KOPT-K1 (cell line): ENCODE data around the gene CHURC1.

Experiments used
- H3K27ac ChIP-seq: fragments of 200-600 bp; sonication (generic); 2 replicates; pipeline ENCODE4 v1.5.1; 2016; ENCODE audit warnings: antibody characterized with exemption, mild to moderate bottlenecking, low read depth, low read length; ENCODE audit not compliant: poor library complexity, severe bottlenecking
- H3K36me3 ChIP-seq: fragments of 200-600 bp; sonication (generic); 2 replicates; pipeline ENCODE4 v1.5.1; 2017; ENCODE audit warnings: antibody characterized with exemption, mild to moderate bottlenecking, low read length, moderate library complexity; ENCODE audit not compliant: insufficient read depth
- H3K9me3 ChIP-seq: fragments of 200-600 bp; sonication (generic); 2 replicates; pipeline ENCODE4 v1.5.1; 2017; ENCODE audit warnings: antibody characterized with exemption, low read length, mild to moderate bottlenecking; ENCODE audit not compliant: insufficient read depth, poor library complexity, severe bottlenecking

CHURC1 gene

GRCh38 chr14:64926398-64926995 is 12.2 kb downstream of the CHURC1 start:
- H3K36me3 ChIP-seq = peaks cover 76% of the 10 kb centered on the region
- peaks cover 13% of the 10 kb centered on the region for H3K9me3 ChIP-seq
- no peak overlapping the region for H3K27ac ChIP-seq

GRCh38 chr14:64927031-64927430 is 12.8 kb downstream of the CHURC1 start:
- Histone ChIP-seq H3K9me3 (peaks cover 13% of the 10 kb centered on the region), H3K27ac (no peak overlapping the region), H3K36me3 (peaks cover 82% of the 10 kb centered on the region)

- Histone ChIP-seq H3K36me3 (peaks cover 95% of the 10 kb centered on the region), H3K27ac (peak overlapping the region; percentile 61)
These were observed 14.2 kb downstream of the CHURC1 start for GRCh38 chr14:64928239-64929013.

GRCh38 chr14:64929014-64929359 is 14.7 kb downstream of the CHURC1 start:
- peaks cover 97% of the 10 kb centered on the region for H3K36me3 ChIP-seq
- H3K27ac ChIP-seq = peak overlapping the region; percentile 61
- peaks cover 13% of the 10 kb centered on the region for H3K9me3 ChIP-seq

More at GRCh38 chr14:64928239-64929013, 14.2 kb downstream of the CHURC1 start:
- peaks cover 13% of the 10 kb centered on the region for H3K9me3 ChIP-seq

- Histone ChIP-seq H3K9me3 (peaks cover 13% of the 10 kb centered on the region), H3K27ac (no peak overlapping the region), H3K36me3 (peaks cover 95% of the 10 kb centered on the region)
These were observed 16.0 kb downstream of the CHURC1 start for GRCh38 chr14:64930085-64930843.

- H3K9me3 ChIP-seq = peaks cover 13% of the 10 kb centered on the region
- peaks cover 95% of the 10 kb centered on the region for H3K36me3 ChIP-seq
- H3K27ac ChIP-seq = no peak overlapping the region
These were observed 16.9 kb downstream of the CHURC1 start for GRCh38 chr14:64931123-64931522.

GRCh38 chr14:64932231-64932630 is 18.0 kb downstream of the CHURC1 start:
- Histone ChIP-seq H3K36me3 (peaks cover 95% of the 10 kb centered on the region), H3K9me3 (peaks cover 12% of the 10 kb centered on the region), H3K27ac (no peak overlapping the region)

- no peak overlapping the region for H3K27ac ChIP-seq
- H3K36me3 ChIP-seq = peaks cover 97% of the 10 kb centered on the region
- H3K9me3 ChIP-seq = no peaks in the 10 kb centered on the region
These were observed 20.2 kb downstream of the CHURC1 start for GRCh38 chr14:64934338-64934929.

GRCh38 chr14:64935508-64935907 is 21.3 kb downstream of the CHURC1 start:
- H3K9me3 ChIP-seq = no peaks in the 10 kb centered on the region
- H3K36me3 ChIP-seq = peaks cover 97% of the 10 kb centered on the region
- no peak overlapping the region for H3K27ac ChIP-seq

- H3K27ac ChIP-seq = no peak overlapping the region
- no peaks in the 10 kb centered on the region for H3K9me3 ChIP-seq
- H3K36me3 ChIP-seq = peaks cover 96% of the 10 kb centered on the region
These were observed 23.0 kb downstream of the CHURC1 start for GRCh38 chr14:64937171-64937820.

- H3K27ac ChIP-seq = no peak overlapping the region
- H3K9me3 ChIP-seq = no peaks in the 10 kb centered on the region
- peaks cover 96% of the 10 kb centered on the region for H3K36me3 ChIP-seq
These were observed 23.6 kb downstream of the CHURC1 start for GRCh38 chr14:64937821-64938193.

GRCh38 chr14:64938972-64939816 is 24.9 kb downstream of the CHURC1 start:
- no peaks in the 10 kb centered on the region for H3K9me3 ChIP-seq
- no peak overlapping the region for H3K27ac ChIP-seq
- peaks cover 96% of the 10 kb centered on the region for H3K36me3 ChIP-seq

GRCh38 chr14:64939817-64940190 is 25.5 kb downstream of the CHURC1 start:
- Histone ChIP-seq H3K36me3 (peaks cover 96% of the 10 kb centered on the region), H3K9me3 (no peaks in the 10 kb centered on the region), H3K27ac (no peak overlapping the region)

- Histone ChIP-seq H3K9me3 (no peaks in the 10 kb centered on the region), H3K36me3 (peaks cover 97% of the 10 kb centered on the region), H3K27ac (no peak overlapping the region)
These were observed 26.2 kb downstream of the CHURC1 start for GRCh38 chr14:64940336-64940910.
